Measurements from ENCODE around the gene DAGLA. TPM values are rescaled to one million over a fixed set of nuclear protein-coding genes. Genes with fewer than 3 reads are reported as not detected.

DAGLA gene
- total RNA-seq, 1 experiment from 2014 or later, result 3.1 TPM

- Mint-ChIP-seq H3K4me3 (no peak overlapping the region; the same call in 1 of the 2 replicates), H3K36me3 (no peaks in the 10 kb centered on the region), H3K27me3 (ENCODE audit: low read depth) (peaks cover 8% of the 10 kb centered on the region), H3K27ac (no peak overlapping the region), H3K9me3 (no peaks in the 10 kb centered on the region), H3K4me1 (peaks cover 14% of the 10 kb centered on the region)
- ChIA-PET CTCF (interaction anchor here (0.6 to 2.2 kb wide), 14 partner anchors 12 to 105 kb away, joined by 3 to 29 read pairs (median 4); no protein-coding TSS in a partner anchor), POLR2A (interaction anchor here (0.9 kb wide), 1 partner anchor 54 kb away, joined by 3 read pairs; no protein-coding TSS in a partner anchor)
- DNase-seq (ENCODE audit: low spot score) (no peak), ATAC-seq (no peak)
- TF ChIP-seq ERG (CRISPR knock-in tag; IDR thresholded peaks at IDR 0.05) (no peak), FOXP1 (CRISPR knock-in tag; IDR thresholded peaks at IDR 0.05; ENCODE audit: borderline replicate concordance) (no peak), NFE2L1 (CRISPR knock-in tag; IDR thresholded peaks at IDR 0.05) (no peak), ZNF396 (CRISPR knock-in tag; IDR thresholded peaks at IDR 0.05; ENCODE audit: borderline replicate concordance) (no peak), ZNF121 (CRISPR knock-in tag; IDR thresholded peaks at IDR 0.05) (no peak), ZNF317 (CRISPR knock-in tag; IDR thresholded peaks at IDR 0.05; ENCODE audit: borderline replicate concordance, low read depth) (no peak), ZNF263 (CRISPR knock-in tag; IDR thresholded peaks at IDR 0.05; ENCODE audit: low read depth) (no peak), CREM (CRISPR knock-in tag; IDR thresholded peaks at IDR 0.05) (no peak), NR2C2 (CRISPR knock-in tag; IDR thresholded peaks at IDR 0.05) (no peak), E2F5 (CRISPR knock-in tag; IDR thresholded peaks at IDR 0.05) (no peak), ATF6 (CRISPR knock-in tag; IDR thresholded peaks at IDR 0.05) (no peak)
- TF ChIP-seq, protein P1, sequence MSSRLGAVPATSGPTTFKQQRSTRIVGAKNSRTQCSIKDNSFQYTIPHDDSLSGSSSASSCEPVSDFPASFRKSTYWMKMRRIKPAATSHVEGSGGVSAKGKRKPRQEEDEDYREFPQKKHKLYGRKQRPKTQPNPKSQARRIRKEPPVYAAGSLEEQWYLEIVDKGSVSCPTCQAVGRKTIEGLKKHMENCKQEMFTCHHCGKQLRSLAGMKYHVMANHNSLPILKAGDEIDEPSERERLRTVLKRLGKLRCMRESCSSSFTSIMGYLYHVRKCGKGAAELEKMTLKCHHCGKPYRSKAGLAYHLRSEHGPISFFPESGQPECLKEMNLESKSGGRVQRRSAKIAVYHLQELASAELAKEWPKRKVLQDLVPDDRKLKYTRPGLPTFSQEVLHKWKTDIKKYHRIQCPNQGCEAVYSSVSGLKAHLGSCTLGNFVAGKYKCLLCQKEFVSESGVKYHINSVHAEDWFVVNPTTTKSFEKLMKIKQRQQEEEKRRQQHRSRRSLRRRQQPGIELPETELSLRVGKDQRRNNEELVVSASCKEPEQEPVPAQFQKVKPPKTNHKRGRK (CRISPR knock-in tag; IDR thresholded peaks at IDR 0.05; ENCODE audit: borderline replicate concordance), result no peak
- TF ChIP-seq, protein P2, sequence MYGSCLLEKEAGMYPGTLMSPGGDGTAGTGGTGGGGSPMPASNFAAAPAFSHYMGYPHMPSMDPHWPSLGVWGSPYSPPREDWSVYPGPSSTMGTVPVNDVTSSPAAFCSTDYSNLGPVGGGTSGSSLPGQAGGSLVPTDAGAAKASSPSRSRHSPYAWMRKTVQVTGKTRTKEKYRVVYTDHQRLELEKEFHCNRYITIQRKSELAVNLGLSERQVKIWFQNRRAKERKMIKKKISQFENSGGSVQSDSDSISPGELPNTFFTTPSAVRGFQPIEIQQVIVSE (CRISPR knock-in tag; IDR thresholded peaks at IDR 0.05; ENCODE audit: borderline replicate concordance), result no peak
- TF ChIP-seq, protein P3, sequence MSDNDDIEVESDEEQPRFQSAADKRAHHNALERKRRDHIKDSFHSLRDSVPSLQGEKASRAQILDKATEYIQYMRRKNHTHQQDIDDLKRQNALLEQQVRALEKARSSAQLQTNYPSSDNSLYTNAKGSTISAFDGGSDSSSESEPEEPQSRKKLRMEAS (CRISPR knock-in tag; IDR thresholded peaks at IDR 0.05), result no peak
Measured at GRCh38 chr11:61679296-61679695, 895 bp upstream of the DAGLA start.

DNA sequence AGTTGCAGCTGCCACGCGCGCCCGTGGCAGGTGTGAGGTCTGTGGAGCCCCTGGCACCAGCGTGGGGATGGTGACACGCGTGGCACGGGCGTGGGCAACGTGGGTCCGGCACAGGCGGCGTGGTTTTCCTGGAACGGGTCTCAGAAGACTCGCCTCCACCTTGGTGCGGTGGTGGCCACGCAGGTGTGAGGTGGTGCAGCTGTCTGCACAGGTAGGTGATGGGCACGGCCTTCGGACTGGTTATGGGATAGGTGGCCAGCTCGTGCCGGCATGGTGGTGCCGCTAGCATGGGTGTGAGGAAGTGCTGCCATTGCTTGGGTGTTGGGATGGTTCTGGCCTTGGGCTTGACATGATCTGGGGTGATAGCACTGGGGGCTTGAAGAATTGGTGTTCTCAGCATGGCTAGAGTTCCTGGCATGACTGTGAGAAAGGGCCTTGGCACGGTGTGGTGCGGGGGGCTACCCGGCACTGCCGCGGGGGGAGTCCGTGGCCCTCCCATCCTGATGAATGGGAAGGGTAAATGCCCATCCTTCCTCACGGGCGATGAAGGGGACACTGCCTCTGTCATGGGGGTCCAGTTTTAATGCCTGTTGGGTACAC is 531 bp downstream of the DAGLA start:
- ChIA-PET CTCF (interaction anchor here (1.0 to 2.1 kb wide), 3 partner anchors 53 to 164 kb away, joined by 3 to 10 read pairs (median 7); no protein-coding TSS in a partner anchor), POLR2A (no interaction called here)
- DNase-seq (ENCODE audit: low spot score), result no peak
- Mint-ChIP-seq H3K27ac (no peak overlapping the region), H3K9me3 (no peaks in the 10 kb centered on the region), H3K36me3 (no peaks in the 10 kb centered on the region), H3K4me3 (peak overlapping the region; percentile 65), H3K4me1 (peaks cover 19% of the 10 kb centered on the region), H3K27me3 (ENCODE audit: low read depth) (peaks cover 8% of the 10 kb centered on the region)
- TF ChIP-seq MYBL2 (CRISPR knock-in tag; IDR thresholded peaks at IDR 0.05), result no peak
- TF ChIP-seq ZNF317 (CRISPR knock-in tag; IDR thresholded peaks at IDR 0.05; ENCODE audit: borderline replicate concordance, low read depth), result no peak
- TF ChIP-seq SMAD3 (CRISPR knock-in tag; IDR thresholded peaks at IDR 0.05; ENCODE audit: borderline replicate concordance), result no peak
- TF ChIP-seq SOX15 (CRISPR knock-in tag; IDR thresholded peaks at IDR 0.05), result no peak
- TF ChIP-seq, protein P3 (CRISPR knock-in tag; IDR thresholded peaks at IDR 0.05), result no peak
- no peak for TF ChIP-seq ZNF423 (CRISPR knock-in tag; IDR thresholded peaks at IDR 0.05)
- TF ChIP-seq FOXJ3 (CRISPR knock-in tag; IDR thresholded peaks at IDR 0.05; ENCODE audit: borderline replicate concordance), result no peak
- TF ChIP-seq, protein P4, sequence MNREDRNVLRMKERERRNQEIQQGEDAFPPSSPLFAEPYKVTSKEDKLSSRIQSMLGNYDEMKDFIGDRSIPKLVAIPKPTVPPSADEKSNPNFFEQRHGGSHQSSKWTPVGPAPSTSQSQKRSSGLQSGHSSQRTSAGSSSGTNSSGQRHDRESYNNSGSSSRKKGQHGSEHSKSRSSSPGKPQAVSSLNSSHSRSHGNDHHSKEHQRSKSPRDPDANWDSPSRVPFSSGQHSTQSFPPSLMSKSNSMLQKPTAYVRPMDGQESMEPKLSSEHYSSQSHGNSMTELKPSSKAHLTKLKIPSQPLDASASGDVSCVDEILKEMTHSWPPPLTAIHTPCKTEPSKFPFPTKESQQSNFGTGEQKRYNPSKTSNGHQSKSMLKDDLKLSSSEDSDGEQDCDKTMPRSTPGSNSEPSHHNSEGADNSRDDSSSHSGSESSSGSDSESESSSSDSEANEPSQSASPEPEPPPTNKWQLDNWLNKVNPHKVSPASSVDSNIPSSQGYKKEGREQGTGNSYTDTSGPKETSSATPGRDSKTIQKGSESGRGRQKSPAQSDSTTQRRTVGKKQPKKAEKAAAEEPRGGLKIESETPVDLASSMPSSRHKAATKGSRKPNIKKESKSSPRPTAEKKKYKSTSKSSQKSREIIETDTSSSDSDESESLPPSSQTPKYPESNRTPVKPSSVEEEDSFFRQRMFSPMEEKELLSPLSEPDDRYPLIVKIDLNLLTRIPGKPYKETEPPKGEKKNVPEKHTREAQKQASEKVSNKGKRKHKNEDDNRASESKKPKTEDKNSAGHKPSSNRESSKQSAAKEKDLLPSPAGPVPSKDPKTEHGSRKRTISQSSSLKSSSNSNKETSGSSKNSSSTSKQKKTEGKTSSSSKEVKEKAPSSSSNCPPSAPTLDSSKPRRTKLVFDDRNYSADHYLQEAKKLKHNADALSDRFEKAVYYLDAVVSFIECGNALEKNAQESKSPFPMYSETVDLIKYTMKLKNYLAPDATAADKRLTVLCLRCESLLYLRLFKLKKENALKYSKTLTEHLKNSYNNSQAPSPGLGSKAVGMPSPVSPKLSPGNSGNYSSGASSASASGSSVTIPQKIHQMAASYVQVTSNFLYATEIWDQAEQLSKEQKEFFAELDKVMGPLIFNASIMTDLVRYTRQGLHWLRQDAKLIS (CRISPR knock-in tag; IDR thresholded peaks at IDR 0.05; ENCODE audit: borderline replicate concordance), result no peak
- no peak for TF ChIP-seq ESRRA (CRISPR knock-in tag; IDR thresholded peaks at IDR 0.05; ENCODE audit: borderline replicate concordance)
- no peak for TF ChIP-seq ZNF671 (CRISPR knock-in tag; IDR thresholded peaks at IDR 0.05)
- no peak for ATAC-seq

Measured in WTC11 (cell line).